ENCODE data around the gene TMEM138. TPM values are rescaled to one million over a fixed set of nuclear protein-coding genes. Genes with fewer than 3 reads are reported as not detected.

TMEM138 gene
- total and polyA plus RNA-seq, 5 donors from 2014 or later: 48.6 to 73.2 (median 59.9) TPM

GRCh38 chr11:61404641-61405040 lies 42.5 kb downstream of the TMEM138 start:
- Histone ChIP-seq H3K27ac (ENCODE audit: insufficient read depth, low read length, poor library complexity, severe bottlenecking) (no peak overlapping the region), H3K4me3 (ENCODE audit: low read depth, low read length) (no peak overlapping the region), H3K36me3 (ENCODE audit: control insufficient read depth, insufficient read depth, low read length) (peaks cover 74% of the 10 kb centered on the region), H3K27me3 (ENCODE audit: control insufficient read depth, insufficient read depth, low read length) (no peaks in the 10 kb centered on the region), H3K4me1 (ENCODE audit: control insufficient read depth, insufficient read depth, low read length, poor library complexity, severe bottlenecking) (no peaks in the 10 kb centered on the region), H3K9me3 (ENCODE audit: control insufficient read depth in 2 of 2, low read length in 2 of 2) (no peaks in the 10 kb centered on the region)
- no peaks in the 10 kb centered on the region for H3K9me3 Mint-ChIP-seq
- no peak for ATAC-seq (ENCODE audit: low read depth in 2 of 2)
- H3K4me3 Mint-ChIP-seq: no peak overlapping the region
- no peak for DNase-seq
- peak overlapping the region in 2 of 3 donors; percentile 36 to 74 for H3K27ac Mint-ChIP-seq
- peaks cover 3 to 9% (median 4%) of the 10 kb centered on the region in 4 donors for H3K4me1 Mint-ChIP-seq
- H3K27me3 Mint-ChIP-seq: no peaks in the 10 kb centered on the region
- H3K36me3 Mint-ChIP-seq: peaks cover 24% of the 10 kb centered on the region

- Histone ChIP-seq H3K9me3 (ENCODE audit: control insufficient read depth in 2 of 2, low read length in 2 of 2) (no peaks in the 10 kb centered on the region), H3K27me3 (ENCODE audit: control insufficient read depth, insufficient read depth, low read length) (no peaks in the 10 kb centered on the region), H3K27ac (ENCODE audit: insufficient read depth, low read length, poor library complexity, severe bottlenecking) (no peak overlapping the region), H3K4me3 (ENCODE audit: low read depth, low read length) (no peak overlapping the region), H3K36me3 (ENCODE audit: control insufficient read depth, insufficient read depth, low read length) (peaks cover 83% of the 10 kb centered on the region), H3K4me1 (ENCODE audit: control insufficient read depth, insufficient read depth, low read length, poor library complexity, severe bottlenecking) (no peaks in the 10 kb centered on the region)
- ATAC-seq (ENCODE audit: low read depth in 2 of 2) (no peak), DNase-seq (no peak)
- no peaks in the 10 kb centered on the region for H3K9me3 Mint-ChIP-seq
- no peaks in the 10 kb centered on the region for H3K27me3 Mint-ChIP-seq
- peak overlapping the region in 1 of 3 donors; percentile 15 for H3K27ac Mint-ChIP-seq
- peaks cover 25% of the 10 kb centered on the region for H3K36me3 Mint-ChIP-seq
- peaks cover 0 to 7% (median 2%) of the 10 kb centered on the region in 4 donors for H3K4me1 Mint-ChIP-seq
- no peak overlapping the region for H3K4me3 Mint-ChIP-seq
Measured at GRCh38 chr11:61406067-61406466, 43.9 kb downstream of the TMEM138 start.

GRCh38 chr11:61406991-61407728 lies 45.0 kb downstream of the TMEM138 start:
- Mint-ChIP-seq H3K27ac (peak overlapping the region in 2 of 3 donors; percentile 31 to 82), H3K27me3 (no peaks in the 10 kb centered on the region), H3K9me3 (no peaks in the 10 kb centered on the region)

GRCh38 chr11:61411589-61411988 lies 49.4 kb downstream of the TMEM138 start:
- Histone ChIP-seq H3K27ac (ENCODE audit: insufficient read depth, low read length, poor library complexity, severe bottlenecking) (no peak overlapping the region), H3K27me3 (ENCODE audit: control insufficient read depth, insufficient read depth, low read length) (no peaks in the 10 kb centered on the region), H3K9me3 (ENCODE audit: control insufficient read depth in 2 of 2, low read length in 2 of 2) (no peaks in the 10 kb centered on the region), H3K4me3 (ENCODE audit: low read depth, low read length) (no peak overlapping the region), H3K36me3 (ENCODE audit: control insufficient read depth, insufficient read depth, low read length) (peaks cover 93% of the 10 kb centered on the region), H3K4me1 (ENCODE audit: control insufficient read depth, insufficient read depth, low read length, poor library complexity, severe bottlenecking) (peaks cover 4% of the 10 kb centered on the region)
- Mint-ChIP-seq H3K36me3 (peaks cover 45% of the 10 kb centered on the region), H3K27ac (peak overlapping the region in 2 of 3 donors; percentile 12 to 41), H3K4me1 (peaks cover 0 to 15% (median 8%) of the 10 kb centered on the region in 4 donors), H3K4me3 (no peak overlapping the region), H3K9me3 (no peaks in the 10 kb centered on the region), H3K27me3 (no peaks in the 10 kb centered on the region)
- DNase-seq: no peak
- no peak for ATAC-seq (ENCODE audit: low read depth in 2 of 2)

More at GRCh38 chr11:61406991-61407728, 45.0 kb downstream of the TMEM138 start:
- H3K9me3 ChIP-seq (ENCODE audit: control insufficient read depth in 2 of 2, low read length in 2 of 2): no peaks in the 10 kb centered on the region
- no peak overlapping the region for H3K4me3 ChIP-seq (ENCODE audit: low read depth, low read length)
- H3K27me3 ChIP-seq (ENCODE audit: control insufficient read depth, insufficient read depth, low read length): no peaks in the 10 kb centered on the region
- peaks cover 34% of the 10 kb centered on the region for H3K36me3 Mint-ChIP-seq
- H3K4me1 ChIP-seq (ENCODE audit: control insufficient read depth, insufficient read depth, low read length, poor library complexity, severe bottlenecking): no peaks in the 10 kb centered on the region
- ATAC-seq (ENCODE audit: low read depth in 2 of 2) (no peak), DNase-seq (no peak)
- H3K36me3 ChIP-seq (ENCODE audit: control insufficient read depth, insufficient read depth, low read length): peaks cover 90% of the 10 kb centered on the region
- H3K27ac ChIP-seq (ENCODE audit: insufficient read depth, low read length, poor library complexity, severe bottlenecking): no peak overlapping the region
- H3K4me3 Mint-ChIP-seq: no peak overlapping the region
- peaks cover 0 to 2% (median 0%) of the 10 kb centered on the region in 4 donors for H3K4me1 Mint-ChIP-seq

GRCh38 chr11:61413496-61413895 lies 51.3 kb downstream of the TMEM138 start:
- H3K27ac ChIP-seq (ENCODE audit: insufficient read depth, low read length, poor library complexity, severe bottlenecking): no peak overlapping the region
- Mint-ChIP-seq H3K27me3 (no peaks in the 10 kb centered on the region), H3K36me3 (peaks cover 52% of the 10 kb centered on the region), H3K4me1 (peaks cover 7 to 30% (median 22%) of the 10 kb centered on the region in 4 donors), H3K9me3 (no peaks in the 10 kb centered on the region), H3K4me3 (no peak overlapping the region), H3K27ac (no peak overlapping the region)
- peaks cover 4% of the 10 kb centered on the region for H3K4me1 ChIP-seq (ENCODE audit: control insufficient read depth, insufficient read depth, low read length, poor library complexity, severe bottlenecking)
- no peak overlapping the region for H3K4me3 ChIP-seq (ENCODE audit: low read depth, low read length)
- DNase-seq (no peak), ATAC-seq (ENCODE audit: low read depth in 2 of 2) (no peak)
- no peaks in the 10 kb centered on the region for H3K27me3 ChIP-seq (ENCODE audit: control insufficient read depth, insufficient read depth, low read length)
- H3K9me3 ChIP-seq (ENCODE audit: control insufficient read depth in 2 of 2, low read length in 2 of 2): no peaks in the 10 kb centered on the region
- peaks cover 96% of the 10 kb centered on the region for H3K36me3 ChIP-seq (ENCODE audit: control insufficient read depth, insufficient read depth, low read length)

GRCh38 chr11:61414547-61414946 lies 52.4 kb downstream of the TMEM138 start:
- DNase-seq (no peak), ATAC-seq (ENCODE audit: low read depth in 2 of 2) (no peak)
- H3K9me3 Mint-ChIP-seq: no peaks in the 10 kb centered on the region
- H3K27ac ChIP-seq (ENCODE audit: insufficient read depth, low read length, poor library complexity, severe bottlenecking): peak overlapping the region; percentile 18
- peaks cover 7 to 38% (median 22%) of the 10 kb centered on the region in 4 donors for H3K4me1 Mint-ChIP-seq
- H3K27me3 ChIP-seq (ENCODE audit: control insufficient read depth, insufficient read depth, low read length): no peaks in the 10 kb centered on the region
- no peaks in the 10 kb centered on the region for H3K9me3 ChIP-seq (ENCODE audit: control insufficient read depth in 2 of 2, low read length in 2 of 2)
- no peak overlapping the region for H3K4me3 Mint-ChIP-seq
- peak overlapping the region in 1 of 3 donors; percentile 61 for H3K27ac Mint-ChIP-seq
- peaks cover 93% of the 10 kb centered on the region for H3K36me3 ChIP-seq (ENCODE audit: control insufficient read depth, insufficient read depth, low read length)
- no peak overlapping the region for H3K4me3 ChIP-seq (ENCODE audit: low read depth, low read length)
- H3K4me1 ChIP-seq (ENCODE audit: control insufficient read depth, insufficient read depth, low read length, poor library complexity, severe bottlenecking): peaks cover 4% of the 10 kb centered on the region
- H3K27me3 Mint-ChIP-seq: no peaks in the 10 kb centered on the region
- peaks cover 51% of the 10 kb centered on the region for H3K36me3 Mint-ChIP-seq

GRCh38 chr11:61415381-61415780 lies 53.2 kb downstream of the TMEM138 start:
- H3K27ac Mint-ChIP-seq: peak overlapping the region in 1 of 3 donors; percentile 36
- DNase-seq: no peak
- H3K27me3 Mint-ChIP-seq: no peaks in the 10 kb centered on the region
- H3K9me3 Mint-ChIP-seq: no peaks in the 10 kb centered on the region
- H3K4me3 ChIP-seq (ENCODE audit: low read depth, low read length): no peak overlapping the region
- peaks cover 59% of the 10 kb centered on the region for H3K36me3 Mint-ChIP-seq
- H3K9me3 ChIP-seq (ENCODE audit: control insufficient read depth in 2 of 2, low read length in 2 of 2): no peaks in the 10 kb centered on the region
- H3K27ac ChIP-seq (ENCODE audit: insufficient read depth, low read length, poor library complexity, severe bottlenecking): no peak overlapping the region
- H3K4me3 Mint-ChIP-seq: no peak overlapping the region
- H3K36me3 ChIP-seq (ENCODE audit: control insufficient read depth, insufficient read depth, low read length): peaks cover 93% of the 10 kb centered on the region
- no peaks in the 10 kb centered on the region for H3K27me3 ChIP-seq (ENCODE audit: control insufficient read depth, insufficient read depth, low read length)
- no peak for ATAC-seq (ENCODE audit: low read depth in 2 of 2)
- peaks cover 4% of the 10 kb centered on the region for H3K4me1 ChIP-seq (ENCODE audit: control insufficient read depth, insufficient read depth, low read length, poor library complexity, severe bottlenecking)
- H3K4me1 Mint-ChIP-seq: peaks cover 7 to 46% (median 25%) of the 10 kb centered on the region in 4 donors

- H3K9me3 Mint-ChIP-seq: no peaks in the 10 kb centered on the region
- no peaks in the 10 kb centered on the region for H3K27me3 ChIP-seq (ENCODE audit: control insufficient read depth, insufficient read depth, low read length)
- H3K9me3 ChIP-seq (ENCODE audit: control insufficient read depth in 2 of 2, low read length in 2 of 2): no peaks in the 10 kb centered on the region
- H3K36me3 Mint-ChIP-seq: peaks cover 59% of the 10 kb centered on the region
- peak overlapping the region in 2 of 3 donors; percentile 51 to 75 for H3K27ac Mint-ChIP-seq
- H3K4me1 ChIP-seq (ENCODE audit: control insufficient read depth, insufficient read depth, low read length, poor library complexity, severe bottlenecking): peaks cover 4% of the 10 kb centered on the region
- no peaks in the 10 kb centered on the region for H3K27me3 Mint-ChIP-seq
- peaks cover 93% of the 10 kb centered on the region for H3K36me3 ChIP-seq (ENCODE audit: control insufficient read depth, insufficient read depth, low read length)
- no peak overlapping the region for H3K27ac ChIP-seq (ENCODE audit: insufficient read depth, low read length, poor library complexity, severe bottlenecking)
- DNase-seq: no peak
- H3K4me3 Mint-ChIP-seq: no peak overlapping the region
- peaks cover 7 to 60% (median 32%) of the 10 kb centered on the region in 4 donors for H3K4me1 Mint-ChIP-seq
- no peak for ATAC-seq (ENCODE audit: low read depth in 2 of 2)
- H3K4me3 ChIP-seq (ENCODE audit: low read depth, low read length): no peak overlapping the region
Measured at GRCh38 chr11:61416941-61417340, 54.8 kb downstream of the TMEM138 start.

Measured in CD4-positive, CD25-positive, alpha-beta regulatory T cell (primary cell).